HG02571 (cell line): ENCODE results near the gene SLC41A3.
"Not testable (repeated sequence)": the region's sequence is repeated elsewhere in the genome, so short reads cannot be mapped to it uniquely, and the experiment has no call there.

ENCODE experiments used
- ATAC-seq: cut with Tn5 transposase; IDR thresholded peaks from one replicate; pipeline ENCODE4 v1.9.1; 2021; ENCODE audit warnings: mild to moderate bottlenecking, moderate library complexity; ENCODE audit not compliant: unreplicated experiment

SLC41A3 gene

DNA sequence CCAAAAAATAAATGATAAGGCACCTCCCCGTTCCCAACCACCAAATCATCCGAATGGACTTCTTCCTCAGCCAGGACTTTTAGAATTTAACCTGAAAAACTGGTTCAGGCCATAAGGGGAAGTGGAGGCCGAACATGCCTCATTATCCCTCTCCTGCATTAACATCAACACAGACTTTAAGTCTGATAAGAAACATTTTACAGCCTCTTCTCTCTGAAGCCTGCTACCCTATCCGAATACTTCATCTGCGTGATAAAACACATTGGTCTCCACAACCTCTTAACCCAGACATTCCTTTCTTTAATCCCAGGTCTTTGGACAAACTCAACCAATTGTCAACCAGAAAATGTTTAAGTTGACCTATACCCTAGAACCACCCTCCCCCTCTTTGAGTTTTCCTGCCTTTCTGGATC, 850 bp upstream of the SLC41A3 start:
- ATAC-seq: no peak

DNA sequence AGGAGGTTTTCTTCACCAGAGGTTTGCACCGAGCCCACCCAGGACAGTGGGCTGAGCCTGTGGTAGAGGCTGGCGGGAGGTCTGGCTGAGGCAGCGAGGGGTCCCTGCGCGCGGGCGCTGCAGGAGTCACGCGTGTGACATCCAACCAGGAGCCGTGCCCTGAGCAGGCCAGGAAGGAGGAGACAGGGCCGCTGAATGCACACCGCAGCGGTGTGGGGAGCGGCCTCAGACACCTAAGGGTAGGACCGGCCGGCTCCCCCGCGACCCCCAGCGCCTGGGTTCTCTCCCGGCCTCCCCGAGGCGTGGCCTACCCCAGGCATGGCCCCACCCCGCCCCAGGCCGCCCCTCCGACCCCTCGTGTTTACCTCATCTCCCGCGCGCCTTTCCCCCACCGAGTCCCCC, 412 bp downstream of the SLC41A3 start:
- peak; percentile 37 for ATAC-seq

DNA sequence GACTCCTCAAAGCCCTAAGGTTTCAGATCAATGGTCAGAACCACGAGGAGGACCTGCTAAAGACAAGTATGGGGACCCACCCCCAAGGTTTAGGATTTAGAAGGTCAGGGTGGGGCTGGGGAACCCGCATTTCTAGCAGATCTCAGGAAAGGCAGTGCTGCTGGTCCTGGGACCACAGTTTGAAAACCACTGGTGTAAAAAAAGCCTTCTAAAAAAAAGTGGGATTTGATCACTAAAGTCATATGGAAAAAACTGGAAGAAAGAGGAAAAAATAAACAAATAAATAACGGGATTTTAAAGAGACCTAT, 832 bp downstream of the SLC41A3 start:
- ATAC-seq: no peak

DNA sequence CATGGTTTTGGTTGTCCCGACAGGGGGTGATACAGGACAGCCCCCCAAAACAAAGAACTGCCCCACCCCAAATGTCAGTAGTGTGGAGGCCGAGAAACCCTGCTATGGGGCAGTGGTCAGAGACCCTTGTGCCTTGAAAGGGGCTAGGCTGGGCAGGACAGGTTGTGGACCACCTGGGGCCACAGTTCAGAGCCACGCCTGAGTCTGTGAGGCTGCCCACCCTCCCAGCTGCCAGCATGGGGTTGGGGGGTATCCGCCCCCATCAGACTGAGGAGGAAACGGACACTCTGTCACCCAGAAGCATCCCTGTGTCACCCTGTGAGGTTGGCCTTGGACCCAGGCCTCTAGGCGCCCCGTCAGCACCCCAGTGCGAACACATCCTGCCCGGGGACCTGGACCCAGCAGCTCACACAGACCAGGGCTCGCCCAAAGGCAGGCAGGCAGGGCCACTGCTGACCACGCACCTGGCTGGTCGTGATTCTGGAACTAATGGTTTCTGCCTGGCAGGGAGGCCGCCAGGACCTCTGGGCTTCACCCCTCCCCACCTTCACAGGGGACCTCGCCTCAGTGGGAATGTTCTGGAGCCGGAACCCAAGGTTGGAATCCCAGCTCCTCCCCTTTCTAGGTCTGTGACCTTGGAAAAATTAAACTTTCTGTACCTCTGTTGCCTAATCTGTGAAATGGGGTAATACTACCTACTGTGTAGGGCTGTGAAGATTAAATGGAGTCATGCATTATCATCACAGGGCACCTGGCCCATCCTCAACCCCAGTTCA, 1.4 kb downstream of the SLC41A3 start:
- ATAC-seq: no peak

- ATAC-seq: no peak
Measured at GRCh38 chr3:126081618-126082361, 2.1 kb downstream of the SLC41A3 start.

- no peak for ATAC-seq
Measured at GRCh38 chr3:126080970-126081369, 3.0 kb downstream of the SLC41A3 start.

- ATAC-seq: no peak
Measured at GRCh38 chr3:126078866-126079265, 5.1 kb downstream of the SLC41A3 start.

DNA sequence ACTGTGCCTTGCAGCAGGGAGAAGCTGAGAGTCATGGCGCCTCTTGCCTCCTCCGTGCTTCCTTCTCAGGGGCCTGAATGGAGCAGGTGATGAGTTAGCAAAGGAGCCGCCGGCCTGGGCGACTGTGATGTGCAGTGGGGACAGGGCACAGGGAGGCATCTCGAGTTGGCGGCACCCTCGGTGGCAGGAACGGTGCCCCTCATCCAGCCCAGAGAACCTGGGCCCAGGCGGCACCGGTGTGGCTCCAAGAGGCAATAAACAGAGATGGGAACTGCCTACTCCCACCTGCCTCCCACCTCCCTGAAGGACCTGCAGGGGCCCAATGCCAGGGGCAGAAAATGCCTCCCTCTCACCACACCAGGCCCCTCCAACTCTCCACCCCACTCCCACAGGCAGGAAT, 6.2 kb downstream of the SLC41A3 start:
- no peak for ATAC-seq

GRCh38 chr3:126076140-126076539, 7.8 kb downstream of the SLC41A3 start:
- no peak for ATAC-seq

DNA sequence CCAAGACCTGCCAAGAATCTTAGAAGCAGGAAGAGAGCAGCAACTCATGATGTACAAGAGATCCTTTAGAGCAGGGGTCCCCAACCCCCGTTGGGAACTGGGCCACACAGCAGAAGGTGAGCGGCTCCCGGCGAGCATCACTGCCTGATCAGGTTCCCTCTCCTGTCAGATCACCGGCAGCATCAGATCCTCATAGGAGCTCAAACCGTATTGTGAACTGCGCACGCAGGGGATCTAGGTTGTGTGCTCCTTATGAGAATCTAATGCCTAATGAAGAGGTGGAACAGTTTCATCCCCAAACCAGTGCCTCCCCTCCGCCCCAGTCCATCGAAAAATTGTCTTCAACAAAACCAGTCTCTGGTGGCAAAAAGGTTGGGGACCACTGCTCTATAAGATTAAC, 13.8 kb downstream of the SLC41A3 start:
- ATAC-seq: no peak

GRCh38 chr3:126067959-126068358, 16.0 kb downstream of the SLC41A3 start:
- no peak for ATAC-seq

- ATAC-seq: not testable (repeated sequence)
Measured at GRCh38 chr3:126066676-126067075, 17.2 kb downstream of the SLC41A3 start.

- no peak for ATAC-seq
Measured at GRCh38 chr3:126065876-126066275, 18.0 kb downstream of the SLC41A3 start.

- ATAC-seq: no peak
Measured at GRCh38 chr3:126064627-126065258, 19.2 kb downstream of the SLC41A3 start.

GRCh38 chr3:126063358-126063965, 20.5 kb downstream of the SLC41A3 start:
- ATAC-seq: no peak

DNA sequence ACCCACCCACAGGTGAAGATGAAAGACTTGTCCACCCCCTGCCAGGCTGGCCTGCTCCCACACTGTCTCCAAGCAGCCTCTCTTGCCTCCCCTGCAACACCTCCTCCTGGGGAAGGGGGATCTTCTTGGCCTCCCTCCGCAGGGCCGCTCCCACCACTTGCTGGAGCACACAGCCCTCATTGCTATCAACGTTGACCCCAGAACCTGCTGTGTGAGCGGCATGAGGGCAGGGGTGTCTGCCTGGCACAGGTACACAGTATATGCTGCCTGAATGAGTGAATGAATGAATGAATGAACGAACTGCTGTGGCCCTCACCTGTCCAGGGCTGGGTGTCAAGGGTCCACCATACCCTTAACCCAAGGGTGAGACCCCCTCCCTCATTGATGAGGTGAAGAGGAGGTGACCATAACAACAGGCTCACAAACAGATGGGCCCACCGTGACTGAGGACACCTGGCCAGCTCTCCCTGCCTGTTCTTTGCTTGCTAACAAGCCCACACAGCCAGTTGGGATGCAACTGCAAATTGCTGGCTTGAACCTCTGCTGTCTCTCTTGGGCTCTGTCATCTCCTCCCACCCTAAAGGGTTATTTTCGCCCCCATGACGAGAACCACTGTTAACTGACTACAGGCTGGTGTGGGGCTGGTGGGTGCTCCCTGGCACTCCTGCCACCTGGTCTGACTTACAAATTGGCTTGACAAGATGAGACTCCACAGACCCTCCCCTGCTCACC, 22.5 kb downstream of the SLC41A3 start:
- no peak for ATAC-seq

DNA sequence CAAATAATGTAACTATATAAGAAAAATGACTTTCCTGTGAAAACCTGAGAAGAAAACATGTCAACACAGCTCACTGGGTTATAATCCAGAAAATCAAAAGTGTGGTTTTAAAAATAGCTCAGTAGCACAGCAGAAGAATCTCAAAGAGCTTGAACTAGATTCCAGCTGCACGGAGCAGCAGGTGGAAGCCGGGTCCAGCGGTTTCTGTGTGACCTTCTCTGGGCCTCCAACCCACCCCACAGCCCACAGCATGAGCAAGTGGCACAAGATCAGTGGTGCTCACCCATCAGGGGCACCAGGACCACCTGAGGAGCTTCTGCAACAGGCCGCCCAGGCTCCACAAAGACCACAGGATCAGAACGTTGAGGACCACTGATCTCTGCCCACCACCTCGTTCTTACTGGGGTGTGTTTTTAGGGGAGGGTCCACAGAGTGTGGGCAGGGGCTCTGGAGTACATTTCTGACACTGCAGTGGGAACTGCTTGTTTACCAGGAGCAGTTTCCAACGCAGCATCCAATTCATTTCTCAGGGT, 23.2 kb downstream of the SLC41A3 start:
- ATAC-seq: no peak

DNA sequence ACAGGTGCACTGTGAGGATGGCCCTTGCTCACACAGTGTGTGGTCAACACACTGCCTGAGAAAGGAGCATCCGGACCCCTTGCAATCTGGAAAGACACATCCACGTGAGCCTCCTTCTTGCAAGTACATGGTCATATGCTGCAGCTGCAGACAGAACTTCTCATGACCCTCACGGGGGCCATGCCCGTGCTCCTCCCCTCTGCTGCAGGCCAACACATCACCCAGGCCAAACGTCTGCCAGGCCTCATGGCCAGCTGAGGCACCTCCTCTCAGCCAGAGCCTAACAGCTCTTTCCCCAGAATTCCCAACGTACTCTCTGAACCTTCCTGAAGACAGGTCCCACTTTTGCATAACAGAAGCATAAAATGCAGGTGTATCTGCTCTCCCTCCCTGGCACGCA, 25.3 kb downstream of the SLC41A3 start:
- ATAC-seq: no peak

- no peak for ATAC-seq
Measured at GRCh38 chr3:126057936-126058335, 26.0 kb downstream of the SLC41A3 start.

- no peak for ATAC-seq
Measured at GRCh38 chr3:126057501-126057819, 26.5 kb downstream of the SLC41A3 start.
